GM18519 (cell line): Measurements from ENCODE around the gene TARS1.

Source experiments
- ATAC-seq: cut with Tn5 transposase; IDR thresholded peaks from one replicate; pipeline ENCODE4 v1.9.1; 2021; ENCODE audit warnings: mild to moderate bottlenecking, moderate library complexity; ENCODE audit not compliant: unreplicated experiment, low FRiP score

TARS1 gene

GRCh38 chr5:33438996-33439395 lies 1.8 kb upstream of the TARS1 start:
- ATAC-seq, result no peak

GRCh38 chr5:33439905-33440481 lies 772 bp upstream of the TARS1 start:
- ATAC-seq, result no peak

DNA sequence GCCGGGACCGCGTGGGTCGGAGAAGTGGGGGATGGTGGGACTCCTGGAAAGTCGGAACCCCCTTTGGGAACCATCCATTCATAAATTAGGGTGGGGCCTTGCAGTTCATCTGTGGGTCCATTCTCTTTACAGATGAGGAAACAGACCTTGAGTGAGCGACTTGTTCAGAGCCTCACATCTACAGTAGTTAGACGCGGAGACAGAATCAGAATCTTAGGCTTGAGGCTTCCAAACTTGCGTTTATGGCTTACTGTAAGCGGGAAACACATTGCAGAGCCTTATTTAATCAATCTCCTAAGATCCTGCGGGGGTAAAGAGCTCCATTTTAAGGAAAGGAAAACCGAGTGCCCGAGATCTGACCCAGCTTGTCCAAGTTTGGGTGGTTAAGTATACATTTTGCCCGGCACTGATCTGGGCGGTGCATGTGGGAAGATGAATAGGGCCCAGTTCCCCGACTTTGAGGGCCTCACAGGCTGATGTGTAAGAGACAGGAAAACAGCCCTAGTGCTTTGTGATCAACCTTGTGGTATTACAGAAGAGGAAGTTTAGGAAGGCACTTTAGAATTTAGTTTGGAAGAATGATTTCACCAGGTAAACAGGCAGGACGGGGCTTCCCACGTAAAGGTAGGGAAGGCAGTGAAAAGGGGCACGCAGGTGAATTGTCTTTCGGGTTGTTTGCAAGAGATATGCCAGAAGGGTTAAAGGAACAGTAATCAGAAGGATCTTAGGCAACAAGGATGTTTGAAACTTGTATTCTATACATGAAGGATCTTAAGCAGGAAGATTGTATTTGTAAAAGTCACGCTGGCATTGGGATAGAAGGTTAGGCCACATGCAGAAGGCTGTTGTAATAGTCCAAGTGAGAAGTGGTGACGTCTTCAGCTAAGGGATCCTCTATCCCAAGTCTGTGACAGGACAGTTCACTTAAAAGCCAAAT lies 744 bp downstream of the TARS1 start:
- ATAC-seq, result peak; percentile 14

- no peak for ATAC-seq
Observed at GRCh38 chr5:33444542-33444941, 3.8 kb downstream of the TARS1 start.

- no peak for ATAC-seq
Observed at GRCh38 chr5:33445798-33446197, 5.0 kb downstream of the TARS1 start.

DNA sequence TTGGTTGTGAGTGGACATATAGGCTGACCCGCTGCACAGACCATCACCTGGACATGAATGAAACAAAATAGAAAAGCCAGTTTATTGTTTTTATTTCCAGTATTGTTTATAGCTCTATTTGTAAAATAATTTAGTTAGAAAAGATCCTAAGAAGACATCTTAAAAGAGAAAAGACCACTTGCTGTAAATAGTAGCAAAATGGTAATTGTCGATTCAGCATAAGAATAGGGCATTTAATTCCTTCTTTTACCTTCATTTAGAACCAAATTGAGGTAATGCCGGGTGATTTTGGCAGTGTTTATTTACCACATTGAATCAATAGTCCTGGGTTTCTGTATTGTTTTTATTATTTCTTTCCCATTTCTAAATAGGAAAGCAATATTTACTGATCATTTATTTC lies 7.4 kb downstream of the TARS1 start:
- ATAC-seq, result no peak

DNA sequence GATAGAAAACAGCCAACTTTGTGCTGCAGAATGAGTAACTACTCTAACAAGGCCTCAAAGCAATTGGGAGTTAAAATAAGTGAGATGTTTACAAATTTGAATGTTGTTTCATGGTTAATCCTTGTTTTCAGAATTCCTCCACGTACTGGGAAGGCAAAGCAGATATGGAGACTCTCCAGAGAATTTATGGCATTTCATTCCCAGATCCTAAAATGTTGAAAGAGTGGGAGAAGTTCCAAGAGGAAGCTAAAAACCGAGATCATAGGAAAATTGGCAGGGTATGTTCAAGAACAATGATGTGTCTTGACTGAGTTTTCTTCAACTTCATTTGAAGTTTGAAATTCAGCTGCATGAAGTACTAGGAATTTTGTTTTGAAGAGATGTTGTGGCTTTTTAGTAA lies 16.4 kb downstream of the TARS1 start:
- no peak for ATAC-seq

- no peak for ATAC-seq
Observed at GRCh38 chr5:33457817-33458216, 17.1 kb downstream of the TARS1 start.

DNA sequence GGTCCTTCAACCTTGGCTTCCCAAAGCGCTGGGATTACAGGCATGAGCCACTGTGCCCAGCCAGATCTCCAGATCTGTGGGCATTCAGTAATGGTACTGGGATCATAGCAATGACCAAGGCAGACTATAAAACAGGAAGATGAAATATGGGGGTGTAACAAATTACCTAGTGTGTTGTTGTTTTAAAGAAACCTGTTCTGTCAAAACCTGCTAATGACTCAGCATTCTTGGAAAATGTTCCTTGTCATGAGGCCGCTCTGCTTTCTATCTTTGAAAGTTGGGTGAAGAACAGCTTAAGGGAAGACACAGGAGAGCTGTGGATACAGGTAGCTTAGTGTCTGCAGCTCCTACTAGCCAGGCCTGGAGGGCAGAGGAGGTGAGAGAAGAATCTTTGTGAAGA lies 19.4 kb downstream of the TARS1 start:
- no peak for ATAC-seq

- no peak for ATAC-seq
Observed at GRCh38 chr5:33462456-33462855, 21.7 kb downstream of the TARS1 start.

- no peak for ATAC-seq
Observed at GRCh38 chr5:33465120-33465519, 24.4 kb downstream of the TARS1 start.

DNA sequence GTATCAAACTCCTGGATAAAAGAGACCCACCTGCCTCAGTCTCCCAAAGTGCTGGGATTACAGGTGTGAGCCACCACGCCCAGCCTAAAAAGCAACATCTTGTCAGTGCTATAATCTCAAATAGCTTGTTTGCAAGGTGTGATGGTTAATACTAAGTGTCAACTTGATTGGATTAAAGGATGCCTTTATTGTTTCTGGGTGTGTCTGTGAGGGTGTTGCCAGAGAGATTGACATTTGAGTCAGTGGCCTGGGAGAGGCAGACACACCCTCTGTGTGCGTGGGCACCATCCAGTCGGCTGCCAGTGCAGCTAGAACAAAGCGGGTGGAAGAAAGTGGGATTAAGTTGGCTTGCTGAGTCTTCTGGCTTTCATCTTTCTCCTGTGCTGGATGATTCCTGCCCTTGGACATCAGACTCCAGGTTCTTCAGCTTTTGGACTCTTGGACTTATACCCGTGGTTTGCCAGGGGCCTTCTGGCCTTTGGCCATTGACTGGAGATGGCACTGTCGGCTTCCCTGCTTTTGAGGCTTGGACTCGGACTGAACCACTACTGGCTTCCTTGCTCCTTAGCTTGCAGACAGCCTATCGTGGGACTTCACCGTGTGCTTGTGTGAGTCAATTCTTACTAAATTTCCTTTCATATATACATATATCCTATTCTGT lies 28.1 kb downstream of the TARS1 start:
- no peak for ATAC-seq

GRCh38 chr5:33470544-33470943 lies 29.8 kb downstream of the TARS1 start:
- ATAC-seq, result no peak

DNA sequence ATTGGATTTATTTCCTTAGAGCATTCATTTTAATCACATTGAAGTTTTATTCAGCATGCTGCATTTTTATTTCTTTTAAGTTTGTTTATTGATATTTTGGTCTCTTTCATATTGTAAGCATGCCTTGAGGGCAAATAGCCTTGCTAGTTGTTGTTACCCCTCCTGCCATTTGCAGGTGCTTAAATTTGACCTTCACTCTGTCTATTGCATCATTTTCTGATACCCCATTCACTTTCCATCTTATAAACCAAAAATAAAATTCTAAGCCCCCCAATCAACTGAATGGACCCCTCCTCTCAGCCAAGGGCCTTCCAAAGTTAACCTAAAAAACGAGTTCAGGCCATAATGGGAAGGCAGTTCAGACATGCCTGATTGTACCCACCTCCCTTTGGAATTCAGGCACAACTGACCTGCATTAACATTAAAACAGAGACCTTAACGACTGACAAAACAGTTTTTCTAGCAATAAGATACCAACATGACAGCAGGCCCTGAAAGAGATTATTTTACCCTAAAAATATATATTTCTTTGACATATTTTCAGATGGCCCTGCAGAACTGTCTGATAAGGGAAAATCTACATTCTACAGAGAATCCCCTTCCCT lies 32.1 kb downstream of the TARS1 start:
- ATAC-seq, result no peak

GRCh38 chr5:33474004-33474403 lies 33.2 kb downstream of the TARS1 start:
- no peak for ATAC-seq

- no peak for ATAC-seq
Observed at GRCh38 chr5:33474931-33475499, 34.2 kb downstream of the TARS1 start.

DNA sequence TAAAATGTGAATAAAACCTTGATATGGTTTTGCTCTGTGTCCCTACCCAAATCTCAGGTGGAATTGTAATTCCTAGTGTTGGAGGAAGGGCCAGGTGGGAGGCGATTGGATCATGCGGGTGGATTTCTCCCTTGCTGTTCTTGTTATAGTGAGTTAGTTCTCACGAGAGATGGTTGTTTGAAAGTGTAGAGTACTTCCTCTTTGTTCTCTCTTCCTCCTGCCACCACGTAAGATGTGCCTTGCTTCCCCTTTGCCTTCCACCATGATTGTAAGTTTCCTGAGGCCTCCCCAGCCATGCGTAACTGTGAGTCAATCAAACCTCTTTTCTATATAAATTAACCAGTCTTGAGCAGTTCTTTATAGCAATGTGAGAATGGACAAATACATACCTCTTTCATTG lies 34.9 kb downstream of the TARS1 start:
- no peak for ATAC-seq

DNA sequence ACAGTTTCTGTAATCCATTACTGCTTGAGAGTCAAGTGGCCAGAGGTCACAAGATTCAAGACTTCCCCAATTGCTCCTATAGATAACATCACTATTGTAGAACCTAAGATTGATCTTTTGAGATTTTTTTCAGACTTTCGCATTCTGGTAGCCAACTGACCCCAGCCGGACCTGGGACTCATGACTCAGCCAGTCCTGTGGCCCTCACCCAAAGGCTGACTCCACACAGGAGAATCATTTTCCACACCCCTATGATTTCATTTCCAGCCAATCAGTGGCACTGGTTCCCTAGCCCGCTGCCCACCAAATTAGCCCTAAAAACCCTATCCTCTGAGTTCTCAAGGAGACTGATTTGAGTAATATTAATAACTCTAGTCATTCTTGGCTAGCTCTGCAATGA lies 36.2 kb downstream of the TARS1 start:
- no peak for ATAC-seq

- no peak for ATAC-seq
Observed at GRCh38 chr5:33477816-33478215, 37.1 kb downstream of the TARS1 start.

DNA sequence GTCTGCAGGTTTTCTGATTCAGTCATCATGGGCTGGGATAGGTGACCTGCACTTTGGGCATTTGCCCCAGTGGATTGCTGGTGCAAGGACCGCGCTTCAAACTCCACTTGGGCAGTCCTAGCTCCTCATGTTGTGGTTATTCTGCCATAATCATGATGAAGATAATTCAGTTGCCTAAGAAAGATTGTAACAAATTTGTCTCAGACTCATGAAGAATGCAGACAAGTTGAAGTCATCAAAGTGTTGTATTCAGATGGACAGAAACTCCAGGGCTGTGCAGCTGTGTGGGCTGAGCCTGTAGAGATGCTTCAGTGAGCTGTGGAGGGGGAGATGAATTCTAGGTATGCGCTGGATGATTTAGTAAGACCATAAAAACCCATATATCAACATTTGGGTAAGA lies 38.5 kb downstream of the TARS1 start:
- ATAC-seq, result no peak

- no peak for ATAC-seq
Observed at GRCh38 chr5:33480876-33481275, 40.1 kb downstream of the TARS1 start.
